GM19324 (cell line): ENCODE measurements around the gene NDST1.

Experiments used
- ATAC-seq: cut with Tn5 transposase; IDR thresholded peaks from one replicate; pipeline ENCODE4 v1.9.1; 2021; ENCODE audit warnings: mild to moderate bottlenecking, moderate library complexity; ENCODE audit not compliant: unreplicated experiment, low FRiP score

The NDST1 gene

DNA sequence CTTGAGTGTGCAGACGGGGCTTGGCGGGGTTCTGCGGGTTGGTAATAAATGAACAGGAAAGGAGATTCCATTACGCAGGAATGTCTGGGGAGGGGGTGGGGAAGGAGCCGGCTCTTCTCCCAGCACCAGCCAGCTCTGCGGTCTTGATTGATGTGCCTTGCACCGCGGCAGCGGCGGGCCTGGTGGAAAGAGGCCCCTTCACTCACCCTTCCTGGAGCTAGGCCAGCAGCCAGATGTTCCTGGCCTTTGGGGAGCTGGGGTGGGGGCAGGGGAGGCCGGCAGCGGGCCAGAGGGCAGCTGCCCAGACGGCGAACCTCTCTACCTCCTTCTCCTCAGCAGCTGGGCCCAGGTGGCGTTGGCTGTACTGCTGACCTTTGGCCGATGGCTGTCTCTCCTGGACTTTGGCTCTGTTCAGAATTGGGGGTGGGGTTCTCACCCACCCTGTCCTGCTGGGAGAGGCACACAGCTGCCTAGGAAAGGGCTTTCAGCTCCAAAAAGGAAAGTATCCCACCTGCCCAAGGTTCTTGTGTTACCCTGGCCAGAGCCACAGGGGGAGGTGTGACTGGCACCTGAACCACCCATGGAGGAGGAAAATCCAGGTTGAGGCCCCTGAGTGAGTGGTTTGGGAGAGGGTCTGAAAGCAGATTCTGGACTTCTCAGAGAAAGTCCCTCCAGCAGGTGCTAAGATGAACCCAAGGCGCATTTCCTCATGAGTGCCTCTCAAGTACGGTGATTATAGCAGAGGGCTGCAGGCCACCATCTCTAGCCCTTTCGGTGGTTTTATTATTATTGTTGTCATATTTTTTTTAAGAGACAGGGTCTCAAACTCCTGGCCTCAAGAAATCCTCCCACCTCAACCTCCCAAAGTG lies 74.5 kb downstream of the NDST1 start:
- ATAC-seq: no peak

DNA sequence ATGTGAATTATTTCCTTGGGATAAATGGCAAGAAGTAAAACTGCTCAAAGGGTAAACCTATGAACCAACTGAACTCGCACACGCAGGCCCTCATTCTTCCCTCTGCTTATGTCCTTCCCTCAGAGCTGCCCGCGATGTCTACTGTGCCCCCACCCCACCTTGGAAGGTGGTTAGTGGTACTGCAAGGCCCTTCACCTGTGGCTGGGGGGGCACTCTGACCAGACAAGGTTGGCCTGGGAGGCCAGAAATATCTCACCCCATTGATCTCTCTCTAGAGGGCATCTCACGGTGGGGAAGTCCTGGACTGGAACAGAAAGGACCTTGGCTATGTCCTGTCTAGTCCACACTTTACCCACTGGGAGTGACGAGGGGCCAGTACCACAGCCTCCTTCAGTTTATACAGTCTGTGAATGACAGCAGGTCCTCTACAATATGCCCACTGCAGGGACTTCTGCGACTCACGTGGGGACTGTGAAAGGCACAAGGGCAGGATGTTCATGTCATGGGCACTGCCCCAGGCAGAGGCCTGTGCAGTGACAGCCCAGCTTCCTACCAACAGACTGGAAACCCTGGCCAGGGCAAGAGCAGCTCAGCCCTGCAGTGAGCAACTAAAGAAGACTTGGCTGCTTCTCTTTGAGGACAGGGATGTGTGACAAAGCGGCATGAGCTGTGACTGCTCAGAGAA lies 75.8 kb downstream of the NDST1 start:
- ATAC-seq: no peak

DNA sequence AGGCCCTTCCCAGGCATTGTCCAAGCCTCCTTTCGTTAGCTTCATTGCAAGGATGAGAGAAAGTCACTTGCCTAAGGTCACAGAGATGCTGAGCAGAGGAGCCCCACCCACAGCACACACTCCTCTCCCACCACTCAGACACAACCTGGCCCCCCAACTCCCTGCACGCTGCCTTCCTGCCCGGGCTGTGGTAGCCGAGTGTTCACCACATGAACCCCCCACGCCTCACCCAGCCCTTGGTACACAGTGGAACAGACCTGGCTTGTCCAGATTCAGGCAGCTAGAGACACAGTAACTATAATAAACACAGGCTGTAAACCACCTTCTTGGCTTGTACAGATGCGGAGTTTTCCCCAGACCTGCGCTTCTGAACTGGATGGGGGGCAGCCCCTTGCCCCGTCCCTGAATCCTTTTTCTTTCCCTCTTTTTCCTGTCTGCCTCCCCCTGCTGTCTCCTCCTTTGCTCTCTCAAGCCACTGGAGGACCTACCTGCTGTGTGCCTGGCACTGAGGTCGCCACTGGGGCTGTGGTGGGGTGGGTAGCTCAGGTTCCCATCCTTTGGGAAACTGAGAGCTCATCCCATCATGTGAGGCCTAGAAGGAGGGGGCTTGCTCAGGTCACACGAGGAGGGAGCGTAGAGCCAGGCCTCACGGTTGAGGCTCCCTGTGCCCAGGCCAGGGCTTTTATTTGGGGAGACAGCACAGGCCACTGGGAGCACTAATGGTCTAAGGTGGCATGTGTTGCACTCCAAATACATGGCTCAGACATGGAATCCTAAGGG lies 76.8 kb downstream of the NDST1 start:
- no peak for ATAC-seq

DNA sequence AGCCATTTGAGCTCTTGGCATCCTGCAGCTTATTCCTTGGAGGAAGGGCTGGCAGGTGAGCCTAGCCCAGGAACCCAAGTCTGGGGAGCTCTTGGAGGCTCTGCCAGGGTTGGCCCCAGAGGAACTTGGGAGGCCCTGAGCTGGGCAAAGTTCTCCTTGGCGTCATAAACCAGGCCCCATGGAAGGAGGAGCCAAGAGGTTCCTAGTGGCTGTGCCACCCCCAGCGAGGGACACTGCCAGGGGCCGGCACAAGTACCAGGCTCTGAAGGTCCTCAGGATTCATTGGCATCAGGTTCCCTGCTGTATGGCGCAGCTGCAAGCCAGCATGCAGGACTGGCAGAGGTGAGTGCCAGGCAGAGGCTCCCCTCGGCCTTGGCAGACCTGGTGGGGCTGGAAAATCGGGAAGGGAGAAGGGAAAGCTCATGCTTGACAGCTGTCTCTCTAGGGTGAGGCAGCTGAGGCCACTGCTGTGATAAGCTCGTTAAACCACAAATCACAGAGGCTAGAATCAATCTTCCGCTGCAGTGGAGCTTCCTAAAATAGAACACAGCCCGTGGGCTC lies 77.9 kb downstream of the NDST1 start:
- ATAC-seq: no peak

- ATAC-seq: no peak
These were observed 79.1 kb downstream of the NDST1 start for GRCh38 chr5:150587016-150587415.

DNA sequence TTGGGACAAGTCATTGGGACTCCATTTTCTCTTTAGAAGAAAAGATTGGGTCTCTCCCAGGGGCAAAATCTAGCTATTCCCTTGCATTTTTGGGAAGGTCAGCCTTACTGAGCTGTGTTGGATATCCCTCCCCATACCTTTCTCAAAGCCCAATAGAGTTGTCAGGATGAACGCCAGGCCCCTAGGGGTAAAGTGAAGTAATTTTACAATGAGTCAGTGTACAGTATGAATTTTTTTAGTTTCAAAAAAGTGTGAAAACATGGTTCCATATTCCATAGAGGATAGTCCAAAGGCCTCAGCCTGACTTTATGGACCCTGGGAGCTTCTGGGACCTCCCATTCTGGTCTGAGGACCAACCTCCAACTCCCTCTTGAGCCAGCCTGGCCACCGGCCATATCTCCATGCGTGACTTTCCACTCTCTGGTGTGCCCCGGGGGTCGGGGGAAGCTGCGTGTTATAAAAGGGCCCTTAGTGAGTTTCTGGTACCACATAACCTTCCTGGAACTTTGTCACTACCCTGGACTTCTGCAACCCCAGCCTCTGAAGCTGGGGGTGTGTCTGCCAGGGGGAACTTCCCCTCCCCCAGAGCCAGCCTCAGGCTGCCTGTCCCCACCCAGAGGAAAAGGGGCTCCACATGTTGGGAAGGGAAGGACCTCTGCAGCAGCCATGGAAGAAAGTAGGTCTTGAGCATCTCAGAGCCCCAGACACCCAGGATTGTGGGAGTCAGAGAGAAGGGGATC lies 80.1 kb downstream of the NDST1 start:
- ATAC-seq: no peak

DNA sequence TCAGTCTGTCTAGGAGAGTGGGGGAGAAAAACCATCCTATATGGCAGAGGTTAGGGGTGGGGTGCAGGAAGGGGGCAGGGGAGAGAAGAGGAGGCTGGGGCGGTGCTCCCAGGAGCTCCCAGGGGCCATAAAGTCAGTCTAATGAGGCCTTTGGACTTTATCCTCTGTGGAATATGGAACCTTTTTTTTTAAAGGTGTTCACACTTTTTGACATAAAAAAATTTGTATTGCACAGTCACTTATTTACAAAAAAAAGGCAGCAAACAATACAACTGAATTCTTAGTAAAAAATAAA lies 80.6 kb downstream of the NDST1 start:
- ATAC-seq: no peak

- ATAC-seq: no peak
These were observed 82.1 kb downstream of the NDST1 start for GRCh38 chr5:150589862-150590601.

GRCh38 chr5:150590979-150591695 lies 83.2 kb downstream of the NDST1 start:
- no peak for ATAC-seq

GRCh38 chr5:150593593-150593992 lies 85.7 kb downstream of the NDST1 start:
- ATAC-seq: no peak

GRCh38 chr5:150593996-150594395 lies 86.1 kb downstream of the NDST1 start:
- no peak for ATAC-seq

DNA sequence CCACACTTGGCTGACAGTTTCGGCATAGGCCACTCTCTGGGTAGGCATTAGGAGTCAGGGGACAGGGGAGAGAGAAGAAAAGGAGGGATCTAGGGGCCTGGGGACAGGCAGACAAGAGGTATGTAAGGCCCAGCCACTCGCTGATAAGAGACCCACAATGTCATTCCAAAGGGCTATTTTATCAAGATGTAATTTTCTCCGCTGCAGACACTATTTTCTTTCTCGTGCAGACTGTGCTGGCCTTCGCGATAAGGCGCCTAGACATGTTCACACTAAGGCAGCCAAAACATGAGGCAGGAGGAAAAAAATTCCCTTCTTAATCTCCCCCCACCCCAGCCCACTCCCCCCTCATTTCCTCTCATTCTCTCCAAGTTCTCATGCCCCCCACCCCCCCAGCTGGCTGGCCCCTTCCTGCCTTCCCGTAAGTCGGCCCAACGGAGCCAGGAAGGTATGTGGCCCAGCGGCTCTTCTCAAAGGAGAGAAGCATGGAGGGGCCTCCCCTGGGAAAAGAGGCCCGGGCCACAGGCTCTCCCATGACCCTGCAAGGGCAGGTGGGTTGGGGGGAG lies 87.6 kb downstream of the NDST1 start:
- no peak for ATAC-seq

DNA sequence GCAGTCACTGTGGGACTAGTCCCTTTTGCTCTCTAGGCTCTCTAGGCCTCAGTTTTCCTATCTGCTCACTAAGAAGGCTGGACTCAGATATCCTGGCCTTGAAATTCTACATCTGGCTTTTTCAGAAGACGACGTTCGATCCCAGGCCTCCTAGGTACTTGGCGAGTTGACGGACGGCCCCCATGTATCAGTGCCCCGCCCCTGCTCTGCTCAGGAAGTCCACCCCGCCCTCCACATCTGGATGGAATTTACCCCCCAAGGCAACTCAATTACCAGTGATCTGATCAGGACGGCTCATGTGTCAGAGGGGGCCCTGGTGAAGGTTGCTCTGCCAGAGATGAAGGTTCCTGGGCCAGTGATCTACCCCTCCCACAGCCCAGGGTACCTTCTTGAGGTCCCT lies 88.4 kb downstream of the NDST1 start:
- no peak for ATAC-seq

DNA sequence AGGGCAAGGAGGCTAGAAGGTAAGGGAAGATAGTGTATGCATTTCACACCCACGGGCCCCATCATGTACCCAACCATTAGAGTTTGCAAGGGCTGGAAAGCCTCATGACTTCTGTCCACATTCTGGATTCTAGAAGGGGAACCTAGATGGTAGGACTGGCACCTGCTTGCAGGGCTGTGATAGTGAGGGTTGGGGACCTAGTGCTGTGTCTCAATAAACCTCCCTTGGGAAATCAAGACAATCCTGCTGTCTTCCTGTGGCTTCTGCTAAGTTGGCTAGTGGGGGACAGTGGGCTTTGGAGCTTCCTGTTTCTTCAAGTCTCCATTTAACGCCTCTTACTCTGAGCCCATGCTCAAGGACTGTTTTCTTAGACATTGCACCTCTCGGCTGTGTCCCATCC lies 88.9 kb downstream of the NDST1 start:
- no peak for ATAC-seq

- ATAC-seq: no peak
These were observed 90.1 kb downstream of the NDST1 start for GRCh38 chr5:150598006-150598405.

GRCh38 chr5:150598821-150599273 lies 90.9 kb downstream of the NDST1 start:
- no peak for ATAC-seq

- no peak for ATAC-seq
These were observed 91.3 kb downstream of the NDST1 start for GRCh38 chr5:150599281-150599680.

DNA sequence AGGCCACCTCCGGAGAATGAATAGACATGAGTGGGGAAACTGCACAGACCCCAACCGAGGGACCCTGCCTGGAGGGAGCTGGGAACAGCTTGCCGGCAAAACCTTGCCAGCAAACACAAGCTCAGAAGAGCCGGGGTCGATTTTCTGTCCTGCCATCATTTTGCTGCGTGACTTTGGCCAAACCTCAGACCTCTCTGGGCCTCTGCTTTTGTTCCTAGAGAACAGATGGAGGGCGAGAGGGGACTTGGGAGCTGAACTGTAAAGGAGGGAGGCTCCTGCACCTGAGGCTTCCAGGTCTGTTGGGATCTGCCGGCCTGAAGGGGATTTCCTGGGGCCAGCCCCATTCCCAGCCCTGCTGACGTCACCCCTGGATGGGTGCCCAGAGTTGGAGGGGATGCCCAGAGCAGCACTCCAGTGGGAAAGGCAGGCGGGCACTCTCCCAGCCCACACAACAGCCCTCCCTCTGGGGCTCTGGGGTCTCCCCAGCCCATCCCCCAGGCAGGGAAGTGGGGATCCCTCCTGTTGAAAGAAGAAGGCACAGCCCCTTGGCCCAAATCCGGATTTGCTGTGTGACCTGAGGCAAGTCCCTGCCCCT lies 92.1 kb downstream of the NDST1 start:
- no peak for ATAC-seq
